IMR-90 (cell line): ENCODE results near the gene SPPL2A. TPM values are rescaled to one million over a fixed set of nuclear protein-coding genes. Genes with fewer than 3 reads are reported as not detected.

Source experiments
- ATAC-seq: fragments of 200-7000 bp; cut with Tn5 transposase; 2 replicates; pipeline ENCODE4 v1.9.1; 2020; ENCODE audit warnings: low read depth, mild to moderate bottlenecking, moderate library complexity
- BruUV-seq: library from RNA; stranded (reverse); fragments of 400-500 nt; replicated peaks from 2 replicates; lab custom pipeline; 2021; lab: Mats Ljungman, UMichigan
- CTCF ChIA-PET: fragments of 300-600 bp; formaldehyde crosslinking; extraction: SDS; loops from one replicate; lab custom pipeline; 2021; ENCODE audit warnings: antibody characterized with exemption; lab: Yijun Ruan, JAX
- POLR2A ChIA-PET: fragments of 300-600 bp; sonication (Branson Sonifier 250); formaldehyde crosslinking; loops from one replicate; lab custom pipeline; 2022; ENCODE audit warnings: antibody characterized with exemption; ENCODE audit not compliant: unreplicated experiment; lab: Charles Lee
- DNase-seq: peaks from one replicate; pipeline ENCODE4 v3.0.0; 2013
- H2AFZ ChIP-seq: replicated peaks from 2 replicates; pipeline ENCODE3; 2013; ENCODE audit warnings: low read length, mild to moderate bottlenecking; ENCODE audit not compliant: poor library complexity
- H2AK5ac ChIP-seq: 2 replicates; pipeline ENCODE4 v1.6.1; 2013; ENCODE audit warnings: low read depth, low read length, inconsistent platforms
- H2AK9ac ChIP-seq: replicated peaks from 2 replicates; pipeline ENCODE3; 2013; ENCODE audit warnings: mild to moderate bottlenecking, low read depth, low read length, moderate library complexity; ENCODE audit not compliant: poor library complexity
- H2BK120ac ChIP-seq: 2 replicates; pipeline ENCODE4 v1.6.1; 2013; ENCODE audit warnings: low read depth, low read length, inconsistent platforms
- H2BK15ac ChIP-seq: 3 replicates; pipeline ENCODE4 v1.6.1; 2013; ENCODE audit warnings: low read depth, low read length, inconsistent platforms
- H2BK20ac ChIP-seq: 2 replicates; pipeline ENCODE4 v1.6.1; 2013; ENCODE audit warnings: low read depth, mild to moderate bottlenecking, inconsistent platforms, low read length, moderate library complexity
- H2BK5ac ChIP-seq: 2 replicates; pipeline ENCODE4 v1.6.1; 2013; ENCODE audit warnings: mild to moderate bottlenecking, low read depth, low read length, inconsistent platforms; ENCODE audit not compliant: poor library complexity, severe bottlenecking
- H3K14ac ChIP-seq: replicated peaks from 2 replicates; pipeline ENCODE4 v1.6.1; 2013; ENCODE audit warnings: low read depth, low read length, inconsistent platforms
- H3K18ac ChIP-seq: 2 replicates; pipeline ENCODE4 v1.6.1; 2013; ENCODE audit warnings: low read depth, low read length, control low read depth
- H3K23ac ChIP-seq: 2 replicates; pipeline ENCODE4 v1.6.1; 2013; ENCODE audit warnings: low read depth, low read length, inconsistent platforms
- H3K27ac ChIP-seq: 2 replicates; pipeline ENCODE4 v1.5.1; 2013; ENCODE audit warnings: mild to moderate bottlenecking, control low read depth, low read length; ENCODE audit not compliant: insufficient read depth
- H3K27me3 ChIP-seq: 2 replicates; pipeline ENCODE4 v1.6.1; 2013; ENCODE audit warnings: low read length; ENCODE audit not compliant: control insufficient read depth, insufficient read depth
- H3K36me3 ChIP-seq: 2 replicates; pipeline ENCODE4 v1.6.1; 2013; ENCODE audit warnings: low read length, mixed read lengths; ENCODE audit not compliant: control insufficient read depth, insufficient read depth
- H3K4ac ChIP-seq: 2 replicates; pipeline ENCODE4 v1.6.1; 2013; ENCODE audit warnings: low read depth, low read length, inconsistent platforms
- H3K4me1 ChIP-seq: 2 replicates; pipeline ENCODE4 v1.6.1; 2013; ENCODE audit warnings: low read length, mixed read lengths; ENCODE audit not compliant: control insufficient read depth, insufficient read depth
- H3K4me2 ChIP-seq: 2 replicates; pipeline ENCODE4 v1.6.1; 2013; ENCODE audit warnings: low read depth, mild to moderate bottlenecking, control low read depth, low read length, moderate library complexity
- H3K4me3 ChIP-seq: 2 replicates; pipeline ENCODE4 v1.5.1; 2013; ENCODE audit warnings: low read depth, mild to moderate bottlenecking, control low read depth, low read length, moderate library complexity; ENCODE audit not compliant: insufficient read depth
- H3K56ac ChIP-seq: 2 replicates; pipeline ENCODE4 v1.6.1; 2013; ENCODE audit warnings: low read length, inconsistent platforms; ENCODE audit not compliant: insufficient read depth; ENCODE audit errors: extremely low read depth
- H3K79me1 ChIP-seq, 2 experiments: 2 replicates each; pipeline ENCODE4 v1.6.1; 2013; ENCODE audit warnings: low read length in 2 of 2, inconsistent platforms in 1 of 2, low read depth in 1 of 2
- H3K9ac ChIP-seq: 2 replicates; pipeline ENCODE4 v1.6.1; 2013; ENCODE audit warnings: low read depth, low read length, control low read depth
- H3K9me1 ChIP-seq: 2 replicates; pipeline ENCODE4 v1.6.1; 2013; ENCODE audit warnings: low read length, inconsistent platforms; ENCODE audit not compliant: insufficient read depth
- H3K9me3 ChIP-seq: 2 replicates; pipeline ENCODE4 v1.6.1; 2013; ENCODE audit warnings: low read length; ENCODE audit not compliant: control insufficient read depth, insufficient read depth
- H4K20me1 ChIP-seq: 2 replicates; pipeline ENCODE4 v1.6.1; 2013; ENCODE audit warnings: low read length, inconsistent platforms; ENCODE audit not compliant: insufficient read depth
- H4K5ac ChIP-seq: 2 replicates; pipeline ENCODE4 v1.6.1; 2013; ENCODE audit warnings: mild to moderate bottlenecking, low read depth, low read length, control low read depth
- H4K8ac ChIP-seq, 2 experiments: 2 replicates each; pipeline ENCODE4 v1.6.1; 2013; ENCODE audit warnings: low read depth in 2 of 2, low read length in 2 of 2, control low read depth in 1 of 2, inconsistent platforms in 1 of 2
- H4K91ac ChIP-seq: 2 replicates; pipeline ENCODE4 v1.6.1; 2013; ENCODE audit warnings: low read depth, low read length, inconsistent platforms; ENCODE audit not compliant: insufficient read depth
- CEBPB ChIP-seq: IDR thresholded peaks from 2 replicates; pipeline ENCODE4 v1.6.1; 2012; ENCODE audit warnings: low read depth, low read length, improper control_type of control experiment
- CHD1 ChIP-seq: IDR thresholded peaks from 2 replicates; pipeline ENCODE4 v1.6.1; 2012; ENCODE audit warnings: low read depth, low read length, improper control_type of control experiment
- CTCF ChIP-seq: conservative IDR thresholded peaks from 2 replicates; pipeline ENCODE4 v1.5.1; 2012; ENCODE audit warnings: mild to moderate bottlenecking, low read depth, low read length, improper control_type of control experiment
- ELK1 ChIP-seq: fragments of 150-350 bp; IDR thresholded peaks from 2 replicates; pipeline ENCODE4 v1.6.1; 2016; ENCODE audit warnings: low read depth, mild to moderate bottlenecking, low read length, moderate library complexity, borderline replicate concordance
- FOS ChIP-seq: fragments of 150-350 bp; IDR thresholded peaks from 2 replicates; pipeline ENCODE4 v1.6.1; 2016; ENCODE audit warnings: low read depth, low read length
- MAFK ChIP-seq: IDR thresholded peaks from 2 replicates; pipeline ENCODE4 v1.6.1; 2012; ENCODE audit warnings: low read depth, low read length, improper control_type of control experiment
- POLR2A ChIP-seq: IDR thresholded peaks from 2 replicates; pipeline ENCODE4 v1.6.1; 2012; ENCODE audit warnings: mild to moderate bottlenecking, low read depth, low read length
- SMC3 ChIP-seq: fragments of 150-350 bp; IDR thresholded peaks from 2 replicates; pipeline ENCODE4 v1.6.1; 2016; ENCODE audit warnings: low read depth, mild to moderate bottlenecking, antibody characterized with exemption, low read length, moderate library complexity
- USF2 ChIP-seq: fragments of 150-350 bp; IDR thresholded peaks from 2 replicates; pipeline ENCODE4 v1.6.1; 2017; ENCODE audit warnings: mild to moderate bottlenecking, antibody characterized with exemption, low read length, low read depth
- WGBS, 2 experiments: methylation state at CpG; one replicate each; pipeline versions ENCODE4 v1.1.5 to v1.1.7; 2013; ENCODE audit warnings: missing lambda C conversion rate in 2 of 2; ENCODE audit not compliant: insufficient read length in 1 of 2; ENCODE audit errors: extremely low coverage in 2 of 2; 5-methylcytosine and 5-hydroxymethylcytosine counted together
- dilution Hi-C: fragments of 300-500 bp; cut with HindIII; formaldehyde crosslinking; loops from one replicate; pipeline ENCODE4 v1.14.3; 2018; ENCODE audit warnings: low sequenced_read_pairs; ENCODE audit not compliant: unreplicated experiment
- in situ Hi-C: fragments of 300-500 bp; cut with MboI; formaldehyde crosslinking; loops from 3 replicates; pipeline ENCODE4 v1.14.3; 2019; ENCODE audit warnings: low sequenced_read_pairs, inconsistent platforms, mixed read lengths
- intact Hi-C: fragments of 100-400 bp; cut with micrococcal nuclease; formaldehyde crosslinking; loops from 2 replicates; pipeline ENCODE4 v1.10.0; 2022
- polyA plus RNA-seq, 3 experiments: library from polyadenylated mRNA; depleted of rRNA; stranded (reverse); fragments of >200 nt; gene quantifications; 2 replicates each; pipeline ENCODE4 v1.2.3, GENCODE V29; 2012; ENCODE audit warnings: low replicate concordance in 1 of 3
- total RNA-seq: library from RNA; depleted of rRNA; stranded (reverse); fragments of >200 nt; gene quantifications from 2 replicates; pipeline ENCODE4 v1.2.3, GENCODE V29; 2012

SPPL2A gene
- total and polyA plus RNA-seq, 2 of the 4 experiments (the other 2 are of a cell fraction): 29.2 to 53.8 TPM

GRCh38 chr15:50751394-50751793 is 14.1 kb downstream of the SPPL2A start:
- Histone ChIP-seq H3K4me2 (no peak overlapping the region), H2AFZ (no peak overlapping the region), H2BK5ac (no peak overlapping the region), H3K9me1 (peaks cover 3% of the 10 kb centered on the region; the same call in 1 of the 2 replicates), H4K5ac (no peak overlapping the region), H3K4ac (no peak overlapping the region), H3K27me3 (no peaks in the 10 kb centered on the region), H3K18ac (no peak overlapping the region), H4K8ac (no peak overlapping the region), H3K9ac (no peak overlapping the region), H3K23ac (no peak overlapping the region), H2BK20ac (no peak overlapping the region), H3K4me3 (no peak overlapping the region), H2BK120ac (no peak overlapping the region), H4K20me1 (peaks cover 30% of the 10 kb centered on the region), H2AK9ac (no peak overlapping the region), H3K27ac (no peak overlapping the region), H3K36me3 (no peaks in the 10 kb centered on the region), H3K4me1 (peaks cover 5% of the 10 kb centered on the region), H3K56ac (no peak overlapping the region), H3K9me3 (no peaks in the 10 kb centered on the region), H3K14ac (no peak overlapping the region), H4K91ac (no peak overlapping the region), H3K79me1 (peaks cover 13 to 52% of the 10 kb centered on the region in 2 experiments; a peak in 3 of 4 replicates), H2AK5ac (no peak overlapping the region), H2BK15ac (no peak overlapping the region)
- TF ChIP-seq USF2 (no peak), CTCF (no peak), ELK1 (no peak), CHD1 (no peak), POLR2A (no peak), FOS (no peak), CEBPB (no peak), SMC3 (no peak), MAFK (no peak)
- dilution Hi-C loops: no loop called here
- WGBS, 2 experiments: no CpG with 5 or more reads among the region's 2 CpGs
- ChIA-PET CTCF (interaction anchor here (0.5 to 1.1 kb wide), 2 partner anchors 19 to 134 kb away, joined by 3 read pairs; no protein-coding TSS in a partner anchor), POLR2A (no interaction called here)
- ATAC-seq: no peak
- in situ Hi-C loops: no loop called here
- intact Hi-C loops: no loop called here
- DNase-seq: no peak
- BruUV-seq: no TSS peak
